Right atrium auricular region (tissue), 2 donors: Measurements from ENCODE around the gene CNTNAP2. TPM values are rescaled to one million over a fixed set of nuclear protein-coding genes. Genes with fewer than 3 reads are reported as not detected.

Experiments
- DNase-seq: peaks from one replicate; pipeline ENCODE4 v3.0.0-alpha.2; 2019; ENCODE audit warnings: low spot score
- H3K27ac ChIP-seq, 2 donors: fragments of 200-600 bp; sonication (generic); 1 replicate in 1 of 2; 2 replicates in 1 of 2; pipeline ENCODE4 v1.5.1; 2016 to 2019
- H3K27me3 ChIP-seq, 2 donors: fragments of 200-600 bp; sonication (generic); one replicate each; pipeline versions ENCODE4 v1.5.1 to v1.6.0; 2017 to 2019
- H3K36me3 ChIP-seq: fragments of 200-600 bp; sonication (generic); one replicate; pipeline ENCODE4 v1.5.1; 2016
- H3K4me1 ChIP-seq, 2 donors: fragments of 200-600 bp; sonication (generic); one replicate each; pipeline versions ENCODE4 v1.5.1 to v1.6.0; 2017 to 2019
- H3K4me3 ChIP-seq, 2 donors: fragments of 200-600 bp; sonication (generic); 1 replicate in 1 of 2; 2 replicates in 1 of 2; pipeline ENCODE4 v1.5.1; 2017 to 2019; ENCODE audit warnings: mild to moderate bottlenecking in 1 of 2, moderate library complexity in 1 of 2
- H3K9me3 ChIP-seq, 2 donors: fragments of 200-600 bp; sonication (generic); one replicate each; pipeline ENCODE4 v1.5.1; 2019
- total RNA-seq, 2 donors: library from RNA; depleted of rRNA; stranded (reverse); fragments of >200 nt; gene quantifications; one replicate each; pipeline ENCODE4 v1.1.0, GENCODE V29; 2016
- TF ChIP-seq, protein P1 (sequence below), 2 donors: fragments of 200-600 bp; sonication (generic); IDR thresholded peaks; one replicate each; pipeline ENCODE4 v1.5.1; 2019; ENCODE audit warnings: antibody characterized with exemption in 2 of 2

CNTNAP2 gene
- total RNA-seq, 2 donors from 2014 or later: 1.1 to 1.7 TPM

- H3K36me3 ChIP-seq: no peaks in the 10 kb centered on the region
- no peaks in the 10 kb centered on the region for H3K9me3 ChIP-seq
- TF ChIP-seq, protein P1, sequence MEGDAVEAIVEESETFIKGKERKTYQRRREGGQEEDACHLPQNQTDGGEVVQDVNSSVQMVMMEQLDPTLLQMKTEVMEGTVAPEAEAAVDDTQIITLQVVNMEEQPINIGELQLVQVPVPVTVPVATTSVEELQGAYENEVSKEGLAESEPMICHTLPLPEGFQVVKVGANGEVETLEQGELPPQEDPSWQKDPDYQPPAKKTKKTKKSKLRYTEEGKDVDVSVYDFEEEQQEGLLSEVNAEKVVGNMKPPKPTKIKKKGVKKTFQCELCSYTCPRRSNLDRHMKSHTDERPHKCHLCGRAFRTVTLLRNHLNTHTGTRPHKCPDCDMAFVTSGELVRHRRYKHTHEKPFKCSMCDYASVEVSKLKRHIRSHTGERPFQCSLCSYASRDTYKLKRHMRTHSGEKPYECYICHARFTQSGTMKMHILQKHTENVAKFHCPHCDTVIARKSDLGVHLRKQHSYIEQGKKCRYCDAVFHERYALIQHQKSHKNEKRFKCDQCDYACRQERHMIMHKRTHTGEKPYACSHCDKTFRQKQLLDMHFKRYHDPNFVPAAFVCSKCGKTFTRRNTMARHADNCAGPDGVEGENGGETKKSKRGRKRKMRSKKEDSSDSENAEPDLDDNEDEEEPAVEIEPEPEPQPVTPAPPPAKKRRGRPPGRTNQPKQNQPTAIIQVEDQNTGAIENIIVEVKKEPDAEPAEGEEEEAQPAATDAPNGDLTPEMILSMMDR (IDR thresholded peaks at IDR 0.05): no peak
- no peak overlapping the region for H3K27ac ChIP-seq
- DNase-seq: no peak
- H3K4me3 ChIP-seq: no peak overlapping the region
- H3K4me1 ChIP-seq: no peaks in the 10 kb centered on the region
- H3K27me3 ChIP-seq: no peaks in the 10 kb centered on the region
Measured at GRCh38 chr7:147079921-147080420, 963.4 kb downstream of the CNTNAP2 start.

DNA sequence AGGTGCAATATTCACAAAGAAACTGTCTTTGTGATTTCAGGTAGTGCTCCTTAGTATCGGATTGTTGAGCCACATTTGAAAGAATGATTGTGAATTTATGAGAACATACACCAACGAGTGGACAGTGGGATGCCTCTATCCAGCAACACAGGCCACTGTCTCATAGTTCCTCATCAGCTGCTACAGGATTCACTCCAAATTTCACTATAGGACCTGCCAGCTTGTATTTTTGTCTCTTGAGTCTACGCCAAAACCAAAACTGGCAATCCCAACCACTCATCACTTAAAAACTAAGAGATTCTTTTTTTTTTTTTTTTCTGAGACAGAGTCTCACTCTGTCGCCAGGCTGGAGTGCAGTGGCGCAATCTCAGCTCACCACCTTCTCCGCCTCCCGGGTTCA is 964.5 kb downstream of the CNTNAP2 start:
- Histone ChIP-seq H3K4me1 (no peaks in the 10 kb centered on the region), H3K27ac (no peak overlapping the region), H3K4me3 (no peak overlapping the region), H3K36me3 (no peaks in the 10 kb centered on the region), H3K27me3 (no peaks in the 10 kb centered on the region), H3K9me3 (no peaks in the 10 kb centered on the region)
- no peak for DNase-seq
- TF ChIP-seq, protein P1 (IDR thresholded peaks at IDR 0.05): no peak

- TF ChIP-seq, protein P1 (IDR thresholded peaks at IDR 0.05): no peak
- H3K27me3 ChIP-seq: no peaks in the 10 kb centered on the region
- no peak for DNase-seq
- no peaks in the 10 kb centered on the region for H3K9me3 ChIP-seq
- H3K36me3 ChIP-seq: no peaks in the 10 kb centered on the region
- no peak overlapping the region for H3K4me3 ChIP-seq
- no peak overlapping the region for H3K27ac ChIP-seq
- H3K4me1 ChIP-seq: no peaks in the 10 kb centered on the region
Measured at GRCh38 chr7:147089051-147089461, 972.5 kb downstream of the CNTNAP2 start.

DNA sequence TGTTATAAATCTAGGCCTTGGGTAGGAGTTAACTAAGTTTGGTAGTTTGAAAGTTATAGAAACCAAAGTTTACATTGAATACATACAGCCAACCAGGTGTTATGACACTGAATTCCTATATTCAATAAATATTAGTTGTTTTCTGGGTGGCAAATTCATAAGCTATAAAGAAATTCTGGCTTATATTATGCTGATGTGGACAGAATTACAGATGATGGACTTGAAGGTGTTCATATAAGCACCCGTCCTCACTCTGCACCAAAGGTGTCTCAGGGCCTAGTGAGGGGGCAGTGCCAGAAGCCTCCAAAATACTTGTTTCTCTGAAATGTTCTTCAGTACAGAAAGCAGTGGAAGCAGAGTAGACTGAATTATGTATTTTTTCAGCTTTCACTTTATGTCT is 973.0 kb downstream of the CNTNAP2 start:
- no peak for DNase-seq
- Histone ChIP-seq H3K36me3 (no peaks in the 10 kb centered on the region), H3K9me3 (no peaks in the 10 kb centered on the region), H3K4me1 (no peaks in the 10 kb centered on the region), H3K4me3 (no peak overlapping the region), H3K27me3 (no peaks in the 10 kb centered on the region), H3K27ac (no peak overlapping the region)
- TF ChIP-seq, protein P1 (IDR thresholded peaks at IDR 0.05): no peak

- Histone ChIP-seq H3K36me3 (no peaks in the 10 kb centered on the region), H3K27me3 (no peaks in the 10 kb centered on the region), H3K9me3 (no peaks in the 10 kb centered on the region), H3K27ac (no peak overlapping the region), H3K4me3 (no peak overlapping the region), H3K4me1 (no peaks in the 10 kb centered on the region)
- no peak for DNase-seq
- TF ChIP-seq, protein P1 (IDR thresholded peaks at IDR 0.05): no peak
Measured at GRCh38 chr7:147096629-147097028, 980.0 kb downstream of the CNTNAP2 start.

DNA sequence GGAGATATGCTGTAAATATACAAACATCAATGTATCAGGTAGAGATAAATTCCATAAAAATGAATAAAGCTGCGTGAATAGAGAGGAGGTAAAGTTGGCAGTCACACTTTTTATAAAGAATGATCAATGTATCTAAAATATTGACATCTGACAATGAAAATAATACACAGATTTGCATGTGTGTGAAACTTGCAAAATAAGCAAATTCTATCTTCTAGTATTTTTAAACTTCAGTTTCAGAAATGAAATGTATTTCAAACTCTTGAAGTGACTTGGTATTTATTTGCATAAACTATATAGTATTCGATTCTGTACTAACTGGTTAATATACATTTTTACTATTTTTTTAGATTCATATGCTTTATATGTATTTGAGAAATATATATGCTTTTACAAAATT is 986.6 kb downstream of the CNTNAP2 start:
- Histone ChIP-seq H3K36me3 (no peaks in the 10 kb centered on the region), H3K4me3 (no peak overlapping the region), H3K27me3 (no peaks in the 10 kb centered on the region), H3K9me3 (no peaks in the 10 kb centered on the region), H3K27ac (no peak overlapping the region), H3K4me1 (no peaks in the 10 kb centered on the region)
- TF ChIP-seq, protein P1 (IDR thresholded peaks at IDR 0.05): no peak
- no peak for DNase-seq
